AG04450 (cell line): ENCODE data around the gene TAS2R9. TPM values are rescaled to one million over a fixed set of nuclear protein-coding genes. Genes with fewer than 3 reads are reported as not detected.

Experiments used
- CTCF ChIA-PET: fragments of 300-600, 350-600 bp; formaldehyde crosslinking; extraction: SDS; loops from one replicate; lab custom pipeline; 2022; ENCODE audit warnings: antibody characterized with exemption, inconsistent platforms; lab: Charles Lee
- POLR2A ChIA-PET: fragments of 350-600 bp; formaldehyde crosslinking; extraction: SDS; loops from one replicate; lab custom pipeline; 2021; ENCODE audit warnings: antibody characterized with exemption, inconsistent platforms; lab: Yijun Ruan, JAX
- DNase-seq: peaks from one replicate; pipeline ENCODE4 v3.0.0-alpha.2; 2011; ENCODE audit warnings: low read depth, low spot score
- H3K27ac ChIP-seq: one replicate; pipeline ENCODE4 v1.5.1; 2012; ENCODE audit warnings: low read depth, low read length, control low read depth
- H3K27me3 ChIP-seq: one replicate; pipeline ENCODE4 v1.6.0; 2012; ENCODE audit warnings: low read length; ENCODE audit not compliant: control insufficient read depth, insufficient read depth
- H3K4me3 ChIP-seq: 2 replicates; pipeline ENCODE4 v1.5.1; 2011; ENCODE audit warnings: mild to moderate bottlenecking, low read depth, low read length, control low read depth
- H3K9me3 ChIP-seq: 2 replicates; pipeline ENCODE4 v1.5.1; 2012; ENCODE audit warnings: low read length; ENCODE audit not compliant: control insufficient read depth, insufficient read depth
- polyA minus RNA-seq: library from RNA; depleted of rRNA, polyadenylated mRNA; stranded (reverse); fragments of >200 nt; gene quantifications from 2 replicates; pipeline ENCODE4 v1.2.3, GENCODE V29; 2011; rRNA and poly(A)+ RNA removed
- polyA plus RNA-seq: library from polyadenylated mRNA; depleted of rRNA; stranded (reverse); fragments of >200 nt; gene quantifications from 2 replicates; pipeline ENCODE4 v1.2.3, GENCODE V29; 2011; rRNA removed
- TF ChIP-seq, protein P1 (sequence below): IDR thresholded peaks from 2 replicates; pipeline ENCODE4 v1.5.1; 2011; ENCODE audit warnings: low read depth, low read length, control low read depth, inconsistent platforms

TAS2R9 gene, protein sequence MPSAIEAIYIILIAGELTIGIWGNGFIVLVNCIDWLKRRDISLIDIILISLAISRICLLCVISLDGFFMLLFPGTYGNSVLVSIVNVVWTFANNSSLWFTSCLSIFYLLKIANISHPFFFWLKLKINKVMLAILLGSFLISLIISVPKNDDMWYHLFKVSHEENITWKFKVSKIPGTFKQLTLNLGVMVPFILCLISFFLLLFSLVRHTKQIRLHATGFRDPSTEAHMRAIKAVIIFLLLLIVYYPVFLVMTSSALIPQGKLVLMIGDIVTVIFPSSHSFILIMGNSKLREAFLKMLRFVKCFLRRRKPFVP
- polyA plus RNA-seq (not detected in 2 replicates), polyA minus RNA-seq (0.41 TPM in 1 of 2 replicates, not detected in the other)

DNA sequence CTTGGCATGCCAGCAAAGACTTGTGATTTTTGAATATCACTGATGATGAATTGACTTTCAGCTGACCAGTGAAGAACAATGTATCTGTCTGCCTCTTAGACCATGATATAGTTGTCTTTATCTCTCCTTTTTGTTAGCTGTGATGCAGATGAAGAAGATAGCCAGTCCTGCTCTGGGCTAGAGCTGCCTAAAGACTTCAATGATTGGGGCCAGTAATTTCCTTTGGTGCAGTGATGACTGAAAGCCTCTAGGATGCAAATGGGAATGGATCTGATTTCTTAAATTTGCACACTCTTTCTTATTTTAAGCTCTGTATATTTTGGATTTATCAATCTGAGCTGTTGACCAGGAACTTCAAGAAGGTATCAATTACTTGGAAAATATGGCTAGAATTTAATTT, at the start of gene TAS2R9:
TAS2R9 (minus strand) TSS at position 101 of the 400 bp plus-strand sequence; CDS start at position 8, 93 bp downstream.
- Histone ChIP-seq H3K27ac (no peak within 1 kb of the TSS), H3K4me3 (no peak within 1 kb of the TSS), H3K27me3 (no peaks in the 10 kb centered on the region), H3K9me3 (no peaks in the 10 kb centered on the region)
- ChIA-PET CTCF (interaction anchor here (1.4 kb wide), 1 partner anchor 390 kb away, joined by 4 read pairs; no protein-coding TSS in a partner anchor), POLR2A (no interaction called here)
- TF ChIP-seq, protein P1, sequence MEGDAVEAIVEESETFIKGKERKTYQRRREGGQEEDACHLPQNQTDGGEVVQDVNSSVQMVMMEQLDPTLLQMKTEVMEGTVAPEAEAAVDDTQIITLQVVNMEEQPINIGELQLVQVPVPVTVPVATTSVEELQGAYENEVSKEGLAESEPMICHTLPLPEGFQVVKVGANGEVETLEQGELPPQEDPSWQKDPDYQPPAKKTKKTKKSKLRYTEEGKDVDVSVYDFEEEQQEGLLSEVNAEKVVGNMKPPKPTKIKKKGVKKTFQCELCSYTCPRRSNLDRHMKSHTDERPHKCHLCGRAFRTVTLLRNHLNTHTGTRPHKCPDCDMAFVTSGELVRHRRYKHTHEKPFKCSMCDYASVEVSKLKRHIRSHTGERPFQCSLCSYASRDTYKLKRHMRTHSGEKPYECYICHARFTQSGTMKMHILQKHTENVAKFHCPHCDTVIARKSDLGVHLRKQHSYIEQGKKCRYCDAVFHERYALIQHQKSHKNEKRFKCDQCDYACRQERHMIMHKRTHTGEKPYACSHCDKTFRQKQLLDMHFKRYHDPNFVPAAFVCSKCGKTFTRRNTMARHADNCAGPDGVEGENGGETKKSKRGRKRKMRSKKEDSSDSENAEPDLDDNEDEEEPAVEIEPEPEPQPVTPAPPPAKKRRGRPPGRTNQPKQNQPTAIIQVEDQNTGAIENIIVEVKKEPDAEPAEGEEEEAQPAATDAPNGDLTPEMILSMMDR = no peak
- no peak for DNase-seq

DNA sequence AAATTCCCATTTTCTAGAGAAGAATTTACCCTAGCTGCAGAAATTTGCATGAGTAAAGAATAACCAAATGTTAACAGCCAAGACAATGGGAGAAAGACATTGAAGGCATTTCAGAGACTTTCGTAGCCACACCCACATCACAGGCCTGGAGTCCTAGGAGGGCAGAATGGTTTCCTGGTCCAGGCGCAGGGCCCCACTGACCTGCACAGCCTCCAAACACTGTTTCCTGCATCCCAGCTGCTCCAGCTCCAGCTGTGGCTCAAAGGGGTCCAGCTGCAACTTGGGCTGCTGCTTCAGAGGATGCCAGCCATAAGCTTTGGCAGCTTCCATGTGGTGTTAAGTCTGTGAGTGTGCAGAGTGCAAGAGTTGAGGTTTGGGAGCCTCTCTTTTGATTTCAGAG, 45.8 kb upstream of the TAS2R9 start:
- no peaks in the 10 kb centered on the region for H3K27me3 ChIP-seq
- H3K27ac ChIP-seq = no peak overlapping the region
- CTCF ChIA-PET = no interaction called here
- POLR2A ChIA-PET = no interaction called here
- no peak for DNase-seq
- H3K4me3 ChIP-seq = no peak overlapping the region
- TF ChIP-seq, protein P1 = no peak
- peaks cover 8% of the 10 kb centered on the region for H3K9me3 ChIP-seq

- ChIA-PET CTCF (no interaction called here), POLR2A (no interaction called here)
- no peak for DNase-seq
- TF ChIP-seq, protein P1 = no peak
- Histone ChIP-seq H3K27ac (no peak overlapping the region), H3K9me3 (peaks cover 8% of the 10 kb centered on the region), H3K4me3 (no peak overlapping the region), H3K27me3 (no peaks in the 10 kb centered on the region)
Observed at GRCh38 chr12:10853776-10854175, 43.8 kb upstream of the TAS2R9 start.

DNA sequence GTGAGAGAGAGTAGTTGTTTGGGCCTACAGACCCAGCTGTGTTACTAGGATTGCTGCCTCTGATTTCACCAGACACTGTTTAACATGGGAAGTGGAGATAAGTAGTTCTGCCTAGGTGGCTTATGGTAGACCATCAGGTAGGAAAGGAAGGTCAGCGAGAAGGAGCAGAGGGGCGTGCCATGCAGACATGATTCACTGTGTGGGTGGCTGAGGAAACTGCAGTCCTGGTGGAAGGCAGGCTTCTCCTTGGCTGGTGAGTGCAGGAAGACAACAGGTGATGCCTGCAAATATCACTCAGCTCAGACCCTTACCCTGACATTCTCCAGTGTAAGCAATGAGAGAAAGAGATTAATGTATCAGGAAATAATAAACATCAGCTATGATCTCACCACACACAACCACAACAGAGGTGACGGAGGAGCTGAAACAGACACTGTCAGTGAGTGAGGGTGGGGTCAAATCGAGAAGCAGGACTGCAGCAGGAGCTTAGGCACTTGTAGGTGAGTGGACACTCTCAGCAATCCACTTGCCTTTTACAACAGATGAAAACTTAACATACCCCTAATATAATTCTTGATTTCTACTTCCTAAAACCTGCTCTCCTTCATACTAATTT, 41.4 kb upstream of the TAS2R9 start:
- no peak for DNase-seq
- peaks cover 7% of the 10 kb centered on the region for H3K9me3 ChIP-seq
- CTCF ChIA-PET = no interaction called here

More for the DNA sequence above, 41.4 kb upstream of the TAS2R9 start:
- H3K27me3 ChIP-seq = no peaks in the 10 kb centered on the region
- no peak overlapping the region for H3K4me3 ChIP-seq
- H3K27ac ChIP-seq = no peak overlapping the region
- TF ChIP-seq, protein P1 = no peak
- POLR2A ChIA-PET = no interaction called here
